ENCODE data around the gene DUSP3. TPM values are rescaled to one million over a fixed set of nuclear protein-coding genes. Genes with fewer than 3 reads are reported as not detected.
A peak's percentile ranks its signal among the peaks of the same experiment; 100 is the strongest.

Gene DUSP3
- total and polyA plus RNA-seq, 2 of the 13 experiments (the other 11 are each of a cell fraction or from before 2014, with no cell fraction given): 60.0 to 71.5 TPM

DNA sequence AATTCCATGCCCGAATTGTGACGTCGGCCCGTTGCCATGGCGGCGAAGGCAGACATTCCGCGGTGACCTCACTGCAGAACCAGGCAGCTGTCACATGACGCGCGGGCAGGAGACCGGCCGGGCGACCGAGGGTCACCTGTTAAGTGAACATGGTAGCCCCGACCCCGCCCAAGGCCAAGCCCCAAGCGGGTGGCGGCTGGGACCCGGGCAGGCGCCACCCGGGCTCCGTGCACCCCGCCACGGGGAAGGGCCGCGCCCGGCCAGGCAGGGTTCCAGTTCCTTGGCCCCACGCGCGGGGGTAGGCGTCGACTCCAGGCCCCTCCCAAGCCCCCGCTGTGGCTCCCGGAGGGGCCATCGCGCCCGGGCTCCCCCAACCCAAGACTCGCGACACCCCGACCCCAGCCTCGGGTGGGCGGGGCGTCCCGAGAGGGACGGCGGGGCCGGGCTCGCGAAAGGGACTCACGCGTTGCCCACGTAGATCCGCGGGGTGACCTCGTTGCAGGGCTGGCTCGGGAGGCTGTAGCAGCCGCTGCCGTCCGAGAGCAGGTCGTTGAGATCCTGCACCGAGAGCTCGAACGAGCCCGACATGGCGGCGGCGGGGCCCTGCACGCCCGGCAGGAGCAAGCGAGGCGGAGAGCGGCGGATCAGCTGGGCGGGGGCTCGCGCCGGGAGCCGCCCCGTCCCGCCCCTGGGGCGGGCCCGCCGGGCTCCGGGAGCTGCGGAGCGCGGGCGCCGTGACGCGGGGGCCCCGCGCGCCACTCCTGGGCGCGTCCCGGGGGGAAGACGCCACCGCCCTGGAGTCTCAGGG is at the start of gene DUSP3 (continued):
- TF ChIP-seq ZNF30 (CRISPR knock-in tag; IDR thresholded peaks at IDR 0.05) (peak; percentile 59; the same call in 1 of the 2 replicates), ZNF530 (CRISPR knock-in tag; IDR thresholded peaks at IDR 0.05; ENCODE audit: low read depth) (no peak), CEBPG (CRISPR knock-in tag; IDR thresholded peaks at IDR 0.05) (peak; percentile 23; the same call in 1 of the 2 replicates), KDM1A (CRISPR knock-in tag; IDR thresholded peaks at IDR 0.05) (no peak; the same call in 1 of the 2 replicates), RFX1 (IDR thresholded peaks at IDR 0.05) (peak; percentile 95), ZNF260 (CRISPR knock-in tag; IDR thresholded peaks at IDR 0.05; ENCODE audit: borderline replicate concordance, low read depth) (no peak), PLRG1 (conservative IDR thresholded peaks at IDR 0.05) (no peak), CBFB (CRISPR knock-in tag; IDR thresholded peaks at IDR 0.05) (no peak; the same call in 1 of the 2 replicates), NRL (CRISPR knock-in tag; IDR thresholded peaks at IDR 0.05; ENCODE audit: borderline replicate concordance) (peak; percentile 35; the same call in 1 of the 2 replicates), ZFP41 (CRISPR knock-in tag; IDR thresholded peaks at IDR 0.05; ENCODE audit: borderline replicate concordance) (0 out of 2 replicates have a peak, but pooled peaks have one; percentile 49), ZFP36 (IDR thresholded peaks at IDR 0.05; ENCODE audit: borderline replicate concordance, low read depth, low read length, partially characterized antibody) (no peak), XBP1 (CRISPR knock-in tag; IDR thresholded peaks at IDR 0.05) (no peak; the same call in 1 of the 2 replicates), MIER3 (CRISPR knock-in tag; IDR thresholded peaks at IDR 0.05; ENCODE audit: borderline replicate concordance) (no peak), ATF1 (CRISPR knock-in tag; IDR thresholded peaks at IDR 0.05) (no peak), ZNF317 (CRISPR knock-in tag; IDR thresholded peaks at IDR 0.05) (no peak), FOXK2 (IDR thresholded peaks at IDR 0.05) (no peak), ZNF766 (CRISPR knock-in tag; IDR thresholded peaks at IDR 0.05; ENCODE audit: borderline replicate concordance) (peak; percentile 77; the same call in 1 of the 2 replicates)
- TF ChIP-seq, protein P1, sequence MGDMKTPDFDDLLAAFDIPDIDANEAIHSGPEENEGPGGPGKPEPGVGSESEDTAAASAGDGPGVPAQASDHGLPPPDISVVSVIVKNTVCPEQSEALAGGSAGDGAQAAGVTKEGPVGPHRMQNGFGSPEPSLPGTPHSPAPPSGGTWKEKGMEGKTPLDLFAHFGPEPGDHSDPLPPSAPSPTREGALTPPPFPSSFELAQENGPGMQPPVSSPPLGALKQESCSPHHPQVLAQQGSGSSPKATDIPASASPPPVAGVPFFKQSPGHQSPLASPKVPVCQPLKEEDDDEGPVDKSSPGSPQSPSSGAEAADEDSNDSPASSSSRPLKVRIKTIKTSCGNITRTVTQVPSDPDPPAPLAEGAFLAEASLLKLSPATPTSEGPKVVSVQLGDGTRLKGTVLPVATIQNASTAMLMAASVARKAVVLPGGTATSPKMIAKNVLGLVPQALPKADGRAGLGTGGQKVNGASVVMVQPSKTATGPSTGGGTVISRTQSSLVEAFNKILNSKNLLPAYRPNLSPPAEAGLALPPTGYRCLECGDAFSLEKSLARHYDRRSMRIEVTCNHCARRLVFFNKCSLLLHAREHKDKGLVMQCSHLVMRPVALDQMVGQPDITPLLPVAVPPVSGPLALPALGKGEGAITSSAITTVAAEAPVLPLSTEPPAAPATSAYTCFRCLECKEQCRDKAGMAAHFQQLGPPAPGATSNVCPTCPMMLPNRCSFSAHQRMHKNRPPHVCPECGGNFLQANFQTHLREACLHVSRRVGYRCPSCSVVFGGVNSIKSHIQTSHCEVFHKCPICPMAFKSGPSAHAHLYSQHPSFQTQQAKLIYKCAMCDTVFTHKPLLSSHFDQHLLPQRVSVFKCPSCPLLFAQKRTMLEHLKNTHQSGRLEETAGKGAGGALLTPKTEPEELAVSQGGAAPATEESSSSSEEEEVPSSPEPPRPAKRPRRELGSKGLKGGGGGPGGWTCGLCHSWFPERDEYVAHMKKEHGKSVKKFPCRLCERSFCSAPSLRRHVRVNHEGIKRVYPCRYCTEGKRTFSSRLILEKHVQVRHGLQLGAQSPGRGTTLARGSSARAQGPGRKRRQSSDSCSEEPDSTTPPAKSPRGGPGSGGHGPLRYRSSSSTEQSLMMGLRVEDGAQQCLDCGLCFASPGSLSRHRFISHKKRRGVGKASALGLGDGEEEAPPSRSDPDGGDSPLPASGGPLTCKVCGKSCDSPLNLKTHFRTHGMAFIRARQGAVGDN (CRISPR knock-in tag; IDR thresholded peaks at IDR 0.05): peak; percentile 95
- TF ChIP-seq, protein P2, sequence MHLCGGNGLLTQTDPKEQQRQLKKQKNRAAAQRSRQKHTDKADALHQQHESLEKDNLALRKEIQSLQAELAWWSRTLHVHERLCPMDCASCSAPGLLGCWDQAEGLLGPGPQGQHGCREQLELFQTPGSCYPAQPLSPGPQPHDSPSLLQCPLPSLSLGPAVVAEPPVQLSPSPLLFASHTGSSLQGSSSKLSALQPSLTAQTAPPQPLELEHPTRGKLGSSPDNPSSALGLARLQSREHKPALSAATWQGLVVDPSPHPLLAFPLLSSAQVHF (CRISPR knock-in tag; IDR thresholded peaks at IDR 0.05): 0 out of 2 replicates have a peak, but pooled peaks have one; percentile 58
- TF ChIP-seq, protein P3, sequence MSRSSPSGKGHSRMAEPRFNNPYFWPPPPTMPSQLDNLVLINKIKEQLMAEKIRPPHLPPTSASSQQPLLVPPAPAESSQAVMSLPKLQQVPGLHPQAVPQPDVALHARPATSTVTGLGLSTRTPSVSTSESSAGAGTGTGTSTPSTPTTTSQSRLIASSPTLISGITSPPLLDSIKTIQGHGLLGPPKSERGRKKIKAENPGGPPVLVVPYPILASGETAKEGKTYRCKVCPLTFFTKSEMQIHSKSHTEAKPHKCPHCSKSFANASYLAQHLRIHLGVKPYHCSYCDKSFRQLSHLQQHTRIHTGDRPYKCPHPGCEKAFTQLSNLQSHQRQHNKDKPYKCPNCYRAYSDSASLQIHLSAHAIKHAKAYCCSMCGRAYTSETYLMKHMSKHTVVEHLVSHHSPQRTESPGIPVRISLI (CRISPR knock-in tag; IDR thresholded peaks at IDR 0.05; ENCODE audit: borderline replicate concordance): no peak; the same call in 1 of the 2 replicates
- TF ChIP-seq, protein P4, sequence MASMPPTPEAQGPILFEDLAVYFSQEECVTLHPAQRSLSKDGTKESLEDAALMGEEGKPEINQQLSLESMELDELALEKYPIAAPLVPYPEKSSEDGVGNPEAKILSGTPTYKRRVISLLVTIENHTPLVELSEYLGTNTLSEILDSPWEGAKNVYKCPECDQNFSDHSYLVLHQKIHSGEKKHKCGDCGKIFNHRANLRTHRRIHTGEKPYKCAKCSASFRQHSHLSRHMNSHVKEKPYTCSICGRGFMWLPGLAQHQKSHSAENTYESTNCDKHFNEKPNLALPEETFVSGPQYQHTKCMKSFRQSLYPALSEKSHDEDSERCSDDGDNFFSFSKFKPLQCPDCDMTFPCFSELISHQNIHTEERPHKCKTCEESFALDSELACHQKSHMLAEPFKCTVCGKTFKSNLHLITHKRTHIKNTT (CRISPR knock-in tag; IDR thresholded peaks at IDR 0.05): no peak
